CD4-positive, alpha-beta T cell (primary cell): ENCODE data around the gene MILR1. TPM values are rescaled to one million over a fixed set of nuclear protein-coding genes. Genes with fewer than 3 reads are reported as not detected.

Experiments used
- ATAC-seq: fragments of 200-7000 bp; cut with Tn5 transposase; one replicate; pipeline ENCODE4 v1.10.0; 2022; ENCODE audit warnings: mild to moderate bottlenecking; ENCODE audit not compliant: poor library complexity
- CTCF ChIA-PET: fragments of 350-600 bp; sonication (Branson Sonifier 250); formaldehyde crosslinking; loops from one replicate; lab custom pipeline; 2021; ENCODE audit warnings: antibody characterized with exemption, inconsistent platforms; lab: Charles Lee
- POLR2A ChIA-PET: fragments of 350-600 bp; sonication (Branson Sonifier 250); formaldehyde crosslinking; loops from one replicate; lab custom pipeline; 2021; ENCODE audit warnings: antibody characterized with exemption, inconsistent platforms; lab: Charles Lee
- DNase-seq, 14 experiments: peaks; one replicate each; pipeline ENCODE4 v3.0.0-alpha.2; 2013 to 2020; ENCODE audit warnings: mixed read lengths in 2 of 14
- H3K27ac ChIP-seq, 2 donors: one replicate each; pipeline versions ENCODE4 v1.5.1 to v1.7.0; 2013; ENCODE audit warnings: low read length in 2 of 2, low read depth in 1 of 2, mild to moderate bottlenecking in 1 of 2
- H3K27me3 ChIP-seq, 2 experiments: 1 replicate in 1 of 2; 2 replicates in 1 of 2; pipeline versions ENCODE4 v1.6.1 to v1.7.0; 2013; ENCODE audit warnings: low read length in 2 of 2, control low read depth in 1 of 2, mild to moderate bottlenecking in 1 of 2, moderate library complexity in 1 of 2; ENCODE audit not compliant: insufficient read depth in 2 of 2, control insufficient read depth in 1 of 2
- H3K36me3 ChIP-seq: one replicate; pipeline ENCODE4 v1.6.1; 2013; ENCODE audit warnings: low read length, control low read depth; ENCODE audit not compliant: insufficient read depth
- H3K4me1 ChIP-seq: one replicate; pipeline ENCODE4 v1.6.1; 2013; ENCODE audit warnings: low read length, control low read depth; ENCODE audit not compliant: insufficient read depth
- H3K4me3 ChIP-seq: one replicate; pipeline ENCODE4 v1.5.1; 2013; ENCODE audit warnings: mild to moderate bottlenecking, low read length, moderate library complexity
- H3K9me3 ChIP-seq, 2 experiments: 1 replicate in 1 of 2; 2 replicates in 1 of 2; pipeline versions ENCODE4 v1.6.1 to v1.7.0; 2013; ENCODE audit warnings: low read length in 2 of 2, mild to moderate bottlenecking in 2 of 2, control low read depth in 1 of 2, moderate library complexity in 1 of 2; ENCODE audit not compliant: control insufficient read depth in 1 of 2, insufficient read depth in 1 of 2
- H3K27ac Mint-ChIP-seq: one replicate; pipeline ENCODE4 v1.8.0; 2020; ENCODE audit warnings: mixed read lengths
- H3K27me3 Mint-ChIP-seq: one replicate; pipeline ENCODE4 v1.8.0; 2021; ENCODE audit warnings: mixed read lengths
- H3K36me3 Mint-ChIP-seq: one replicate; pipeline ENCODE4 v1.8.0; 2021; ENCODE audit warnings: low read depth, mixed read lengths
- H3K4me1 Mint-ChIP-seq: one replicate; pipeline ENCODE4 v1.8.0; 2021; ENCODE audit warnings: low read depth, mixed read lengths
- H3K4me3 Mint-ChIP-seq: one replicate; pipeline ENCODE4 v1.8.0; 2020; ENCODE audit warnings: mild to moderate bottlenecking, mixed read lengths
- H3K9me3 Mint-ChIP-seq: one replicate; pipeline ENCODE4 v1.8.0; 2020; ENCODE audit warnings: mixed read lengths
- CTCF ChIP-seq: fragments of 200-600 bp; IDR thresholded peaks from one replicate; pipeline ENCODE4 v1.8.0; 2022; ENCODE audit warnings: antibody characterized with exemption, mild to moderate bottlenecking
- intact Hi-C, 2 experiments: fragments of 100-400 bp; cut with DNase I in 1 of 2; cut with micrococcal nuclease in 1 of 2; formaldehyde crosslinking; loops; one replicate each; pipeline versions ENCODE4 v1.15.1 to v1.9.0; 2023 to 2025; cut with DNase I, micrococcal nuclease
- total RNA-seq, 174 experiments: library from RNA in 2 of 174; stranded (reverse) in 2 of 174; gene quantifications; one replicate each; pipeline ENCODE4 v1.2.3 and lab custom pipeline; 2021 to 2026

The MILR1 gene
- total RNA-seq, 2 experiments from 2014 or later, result 0.30 TPM; not detected in 1

- Histone ChIP-seq H3K27ac (no peak overlapping the region), H3K36me3 (no peaks in the 10 kb centered on the region), H3K4me1 (no peaks in the 10 kb centered on the region), H3K27me3 (no peaks in the 10 kb centered on the region), H3K4me3 (no peak overlapping the region), H3K9me3 (no peaks in the 10 kb centered on the region)
- no peak for ATAC-seq
- intact Hi-C loops, result no loop called here
- no peak for DNase-seq
- TF ChIP-seq CTCF, result no peak
- no peaks in the 10 kb centered on the region for H3K9me3 Mint-ChIP-seq
- no peak overlapping the region for H3K4me3 Mint-ChIP-seq
- H3K4me1 Mint-ChIP-seq, result no peaks in the 10 kb centered on the region
- no peak overlapping the region for H3K27ac Mint-ChIP-seq
- H3K36me3 Mint-ChIP-seq, result no peaks in the 10 kb centered on the region
- ChIA-PET POLR2A (no interaction called here), CTCF (no interaction called here)
- no peaks in the 10 kb centered on the region for H3K27me3 Mint-ChIP-seq
Measured at GRCh38 chr17:64470625-64471024, 21.7 kb downstream of the MILR1 start.

GRCh38 chr17:64471440-64471839, 22.5 kb downstream of the MILR1 start:
- CTCF ChIA-PET, result no interaction called here
- POLR2A ChIA-PET, result no interaction called here
- H3K27ac Mint-ChIP-seq, result no peak overlapping the region
- no peaks in the 10 kb centered on the region for H3K36me3 Mint-ChIP-seq
- ATAC-seq (no peak), DNase-seq (no peak)
- H3K4me3 ChIP-seq, result no peak overlapping the region
- H3K4me3 Mint-ChIP-seq, result no peak overlapping the region
- H3K27me3 Mint-ChIP-seq, result no peaks in the 10 kb centered on the region
- H3K4me1 Mint-ChIP-seq, result no peaks in the 10 kb centered on the region
- no peaks in the 10 kb centered on the region for H3K27me3 ChIP-seq
- no peaks in the 10 kb centered on the region for H3K36me3 ChIP-seq
- H3K27ac ChIP-seq, result no peak overlapping the region
- H3K9me3 Mint-ChIP-seq, result no peaks in the 10 kb centered on the region
- no peak for TF ChIP-seq CTCF
- no peaks in the 10 kb centered on the region for H3K4me1 ChIP-seq
- no peaks in the 10 kb centered on the region for H3K9me3 ChIP-seq
- intact Hi-C loops, result no loop called here

- no peaks in the 10 kb centered on the region for H3K9me3 Mint-ChIP-seq
- Histone ChIP-seq H3K9me3 (no peaks in the 10 kb centered on the region), H3K4me1 (no peaks in the 10 kb centered on the region), H3K4me3 (no peak overlapping the region), H3K36me3 (peaks cover 6% of the 10 kb centered on the region), H3K27me3 (no peaks in the 10 kb centered on the region), H3K27ac (no peak overlapping the region)
- ChIA-PET POLR2A (no interaction called here), CTCF (no interaction called here)
- peaks cover 7% of the 10 kb centered on the region for H3K36me3 Mint-ChIP-seq
- ATAC-seq (no peak), DNase-seq (no peak)
- H3K4me1 Mint-ChIP-seq, result no peaks in the 10 kb centered on the region
- H3K4me3 Mint-ChIP-seq, result no peak overlapping the region
- no peak overlapping the region for H3K27ac Mint-ChIP-seq
- TF ChIP-seq CTCF, result no peak
- H3K27me3 Mint-ChIP-seq, result no peaks in the 10 kb centered on the region
- intact Hi-C loops, result no loop called here
Measured at GRCh38 chr17:64472564-64472963, 23.6 kb downstream of the MILR1 start.
